ENCODE measurements around the gene C1orf21. TPM values are rescaled to one million over a fixed set of nuclear protein-coding genes. Genes with fewer than 3 reads are reported as not detected.

The C1orf21 gene
- total RNA-seq, 1 experiment from 2014 or later = 0.15 TPM

DNA sequence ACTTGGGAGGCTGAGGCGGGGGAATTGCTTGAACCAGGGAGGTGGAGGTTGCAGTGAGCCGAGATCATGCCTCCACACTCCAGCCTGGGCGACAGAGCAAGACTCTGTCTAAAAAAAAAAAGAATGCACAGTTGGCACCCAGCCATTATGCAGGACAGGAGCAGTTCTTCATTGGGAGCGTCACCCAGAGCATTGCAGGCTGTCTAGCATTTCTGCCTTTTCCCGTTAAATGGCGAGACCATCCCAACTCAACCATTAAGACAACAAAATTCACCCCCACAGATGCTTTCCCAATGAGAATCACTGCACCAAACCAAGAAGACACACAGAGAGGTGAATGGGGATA is 262.0 kb downstream of the C1orf21 start:
- ChIA-PET CTCF (no interaction called here), POLR2A (no interaction called here)
- DNase-seq (ENCODE audit: low read depth, low spot score) (no peak), ATAC-seq (no peak)
- intact Hi-C loops (cut with micrococcal nuclease; ENCODE audit: unreplicated experiment) (no loop called here), in situ Hi-C loops (cut with HindIII; ENCODE audit: low pct_unique_long_range_greater_than_20kb, low sequenced_read_pairs) (no loop called here)
- Histone ChIP-seq H3K27me3 (ENCODE audit: control insufficient read depth, insufficient read depth, low read length) (no peaks in the 10 kb centered on the region), H3K4me1 (ENCODE audit: control insufficient read depth, insufficient read depth, low read length) (no peaks in the 10 kb centered on the region), H3K27ac (ENCODE audit: low read length) (no peak overlapping the region), H3K9me3 (ENCODE audit: control insufficient read depth, insufficient read depth, low read depth, low read length) (no peaks in the 10 kb centered on the region), H3K4me3 (ENCODE audit: low read depth in 2 of 2, low read length in 2 of 2) (no peak overlapping the region), H3K36me3 (ENCODE audit: control insufficient read depth, insufficient read depth, low read length) (no peaks in the 10 kb centered on the region)
- TF ChIP-seq, protein P1, sequence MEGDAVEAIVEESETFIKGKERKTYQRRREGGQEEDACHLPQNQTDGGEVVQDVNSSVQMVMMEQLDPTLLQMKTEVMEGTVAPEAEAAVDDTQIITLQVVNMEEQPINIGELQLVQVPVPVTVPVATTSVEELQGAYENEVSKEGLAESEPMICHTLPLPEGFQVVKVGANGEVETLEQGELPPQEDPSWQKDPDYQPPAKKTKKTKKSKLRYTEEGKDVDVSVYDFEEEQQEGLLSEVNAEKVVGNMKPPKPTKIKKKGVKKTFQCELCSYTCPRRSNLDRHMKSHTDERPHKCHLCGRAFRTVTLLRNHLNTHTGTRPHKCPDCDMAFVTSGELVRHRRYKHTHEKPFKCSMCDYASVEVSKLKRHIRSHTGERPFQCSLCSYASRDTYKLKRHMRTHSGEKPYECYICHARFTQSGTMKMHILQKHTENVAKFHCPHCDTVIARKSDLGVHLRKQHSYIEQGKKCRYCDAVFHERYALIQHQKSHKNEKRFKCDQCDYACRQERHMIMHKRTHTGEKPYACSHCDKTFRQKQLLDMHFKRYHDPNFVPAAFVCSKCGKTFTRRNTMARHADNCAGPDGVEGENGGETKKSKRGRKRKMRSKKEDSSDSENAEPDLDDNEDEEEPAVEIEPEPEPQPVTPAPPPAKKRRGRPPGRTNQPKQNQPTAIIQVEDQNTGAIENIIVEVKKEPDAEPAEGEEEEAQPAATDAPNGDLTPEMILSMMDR (IDR thresholded peaks at IDR 0.05) = no peak
- TF ChIP-seq TCF7L2 (IDR thresholded peaks at IDR 0.05; ENCODE audit: low read depth, low read length) (no peak), POLR2AphosphoS5 (IDR thresholded peaks at IDR 0.05; ENCODE audit: low read depth, low read length) (no peak), SIN3A (IDR thresholded peaks at IDR 0.05; ENCODE audit: borderline replicate concordance, insufficient read depth, low read depth, low read length) (no peak)
- TF ChIP-seq, protein P2, sequence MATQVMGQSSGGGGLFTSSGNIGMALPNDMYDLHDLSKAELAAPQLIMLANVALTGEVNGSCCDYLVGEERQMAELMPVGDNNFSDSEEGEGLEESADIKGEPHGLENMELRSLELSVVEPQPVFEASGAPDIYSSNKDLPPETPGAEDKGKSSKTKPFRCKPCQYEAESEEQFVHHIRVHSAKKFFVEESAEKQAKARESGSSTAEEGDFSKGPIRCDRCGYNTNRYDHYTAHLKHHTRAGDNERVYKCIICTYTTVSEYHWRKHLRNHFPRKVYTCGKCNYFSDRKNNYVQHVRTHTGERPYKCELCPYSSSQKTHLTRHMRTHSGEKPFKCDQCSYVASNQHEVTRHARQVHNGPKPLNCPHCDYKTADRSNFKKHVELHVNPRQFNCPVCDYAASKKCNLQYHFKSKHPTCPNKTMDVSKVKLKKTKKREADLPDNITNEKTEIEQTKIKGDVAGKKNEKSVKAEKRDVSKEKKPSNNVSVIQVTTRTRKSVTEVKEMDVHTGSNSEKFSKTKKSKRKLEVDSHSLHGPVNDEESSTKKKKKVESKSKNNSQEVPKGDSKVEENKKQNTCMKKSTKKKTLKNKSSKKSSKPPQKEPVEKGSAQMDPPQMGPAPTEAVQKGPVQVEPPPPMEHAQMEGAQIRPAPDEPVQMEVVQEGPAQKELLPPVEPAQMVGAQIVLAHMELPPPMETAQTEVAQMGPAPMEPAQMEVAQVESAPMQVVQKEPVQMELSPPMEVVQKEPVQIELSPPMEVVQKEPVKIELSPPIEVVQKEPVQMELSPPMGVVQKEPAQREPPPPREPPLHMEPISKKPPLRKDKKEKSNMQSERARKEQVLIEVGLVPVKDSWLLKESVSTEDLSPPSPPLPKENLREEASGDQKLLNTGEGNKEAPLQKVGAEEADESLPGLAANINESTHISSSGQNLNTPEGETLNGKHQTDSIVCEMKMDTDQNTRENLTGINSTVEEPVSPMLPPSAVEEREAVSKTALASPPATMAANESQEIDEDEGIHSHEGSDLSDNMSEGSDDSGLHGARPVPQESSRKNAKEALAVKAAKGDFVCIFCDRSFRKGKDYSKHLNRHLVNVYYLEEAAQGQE (IDR thresholded peaks at IDR 0.05; ENCODE audit: insufficient read depth in 1 of 2, low read depth in 2 of 2, low read length in 1 of 2) = no peak
- no TSS peak for BruUV-seq (replicated peaks)

DNA sequence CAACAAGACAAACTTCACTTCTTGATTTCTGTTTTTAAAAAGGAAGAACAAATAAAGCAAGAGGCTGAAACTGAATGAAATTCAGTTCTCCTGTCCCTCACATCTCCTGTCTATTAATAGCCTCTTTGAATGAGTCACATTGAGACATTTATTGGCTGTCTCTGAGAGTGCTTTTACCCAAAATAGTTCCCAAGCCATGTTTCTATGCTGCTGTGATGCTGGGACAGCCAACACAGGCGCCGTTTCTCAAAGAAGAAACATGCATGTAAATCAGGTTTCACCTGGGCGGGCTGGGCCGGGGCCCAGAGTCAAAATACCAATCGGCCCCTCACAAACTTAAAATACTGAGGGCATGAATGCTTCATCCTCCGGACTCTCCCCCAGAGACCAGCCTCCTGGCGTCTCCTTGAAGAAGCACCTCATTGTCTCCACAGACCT is 262.6 kb downstream of the C1orf21 start:
- Histone ChIP-seq H3K9me3 (ENCODE audit: control insufficient read depth, insufficient read depth, low read depth, low read length) (no peaks in the 10 kb centered on the region), H3K4me3 (ENCODE audit: low read depth in 2 of 2, low read length in 2 of 2) (no peak overlapping the region)

More for the DNA sequence above, 262.6 kb downstream of the C1orf21 start:
- TF ChIP-seq, protein P2 (IDR thresholded peaks at IDR 0.05; ENCODE audit: insufficient read depth in 1 of 2, low read depth in 2 of 2, low read length in 1 of 2) = no peak
- TF ChIP-seq POLR2AphosphoS5 (IDR thresholded peaks at IDR 0.05; ENCODE audit: low read depth, low read length) (no peak), TCF7L2 (IDR thresholded peaks at IDR 0.05; ENCODE audit: low read depth, low read length) (no peak), SIN3A (IDR thresholded peaks at IDR 0.05; ENCODE audit: borderline replicate concordance, insufficient read depth, low read depth, low read length) (no peak)
- TF ChIP-seq, protein P1 (IDR thresholded peaks at IDR 0.05) = no peak
- BruUV-seq (replicated peaks) = no TSS peak
- Histone ChIP-seq H3K27me3 (ENCODE audit: control insufficient read depth, insufficient read depth, low read length) (no peaks in the 10 kb centered on the region), H3K27ac (ENCODE audit: low read length) (no peak overlapping the region), H3K36me3 (ENCODE audit: control insufficient read depth, insufficient read depth, low read length) (no peaks in the 10 kb centered on the region), H3K4me1 (ENCODE audit: control insufficient read depth, insufficient read depth, low read length) (no peaks in the 10 kb centered on the region)
- no peak for ATAC-seq
- DNase-seq (ENCODE audit: low read depth, low spot score) = no peak
- in situ Hi-C loops (cut with HindIII; ENCODE audit: low pct_unique_long_range_greater_than_20kb, low sequenced_read_pairs) (no loop called here), intact Hi-C loops (cut with micrococcal nuclease; ENCODE audit: unreplicated experiment) (no loop called here)
- ChIA-PET CTCF (no interaction called here), POLR2A (no interaction called here)

Measured in Panc1 (cell line).